Caco-2 (cell line): ENCODE results near the gene OLAH. TPM values are rescaled to one million over a fixed set of nuclear protein-coding genes. Genes with fewer than 3 reads are reported as not detected.

Experiments
- BruUV-seq: library from RNA; stranded (reverse); fragments of 400-500 nt; replicated peaks from 2 replicates; lab custom pipeline; 2021; lab: Mats Ljungman, UMichigan
- CTCF ChIA-PET: fragments of 300-600 bp; sonication (Branson Sonifier 250); formaldehyde crosslinking; loops from one replicate; lab custom pipeline; 2022; ENCODE audit warnings: antibody characterized with exemption; lab: Charles Lee
- POLR2A ChIA-PET: fragments of 300-600 bp; sonication (Branson Sonifier 250); formaldehyde crosslinking; loops from one replicate; lab custom pipeline; 2022; ENCODE audit warnings: antibody characterized with exemption; lab: Charles Lee
- DNase-seq, 2 experiments: peaks; one replicate each; pipeline versions ENCODE4 v3.0.0 to v3.0.0-alpha.2; 2020 to 2022
- H3K27me3 ChIP-seq: replicated peaks from 2 replicates; pipeline ENCODE4 v1.6.0; 2011; ENCODE audit warnings: low read length; ENCODE audit not compliant: control insufficient read depth, insufficient read depth
- H3K36me3 ChIP-seq: 2 replicates; pipeline ENCODE4 v1.5.1; 2011; ENCODE audit warnings: low read length; ENCODE audit not compliant: control insufficient read depth, insufficient read depth
- H3K4me1 ChIP-seq: fragments of 250-450 bp; sonication (Bioruptor Pico); 2 replicates; pipeline ENCODE4 v1.5.1; 2020; ENCODE audit warnings: mild to moderate bottlenecking
- H3K4me3 ChIP-seq: 2 replicates; pipeline ENCODE4 v1.5.1; 2011; ENCODE audit warnings: low read depth, mild to moderate bottlenecking, control low read depth, low read length
- H3K9me3 ChIP-seq: fragments of 250-450 bp; sonication (Bioruptor Pico); 2 replicates; pipeline ENCODE4 v1.5.1; 2020; ENCODE audit warnings: mild to moderate bottlenecking, moderate library complexity
- H3K27ac Mint-ChIP-seq: one replicate; pipeline ENCODE4 v1.8.0; 2022; ENCODE audit warnings: mixed read lengths; ENCODE audit not compliant: unreplicated experiment
- H3K27me3 Mint-ChIP-seq: one replicate; pipeline ENCODE4 v1.8.0; 2022; ENCODE audit warnings: mixed read lengths; ENCODE audit not compliant: insufficient read depth, unreplicated experiment
- H3K36me3 Mint-ChIP-seq: one replicate; pipeline ENCODE4 v1.8.0; 2022; ENCODE audit warnings: mild to moderate bottlenecking, mixed read lengths; ENCODE audit not compliant: insufficient read depth, unreplicated experiment
- H3K4me1 Mint-ChIP-seq: one replicate; pipeline ENCODE4 v1.8.0; 2022; ENCODE audit warnings: low read depth, mixed read lengths; ENCODE audit not compliant: unreplicated experiment
- H3K4me3 Mint-ChIP-seq: one replicate; pipeline ENCODE4 v1.8.0; 2022; ENCODE audit warnings: mild to moderate bottlenecking, moderate library complexity, mixed read lengths; ENCODE audit not compliant: unreplicated experiment
- H3K9me3 Mint-ChIP-seq: one replicate; pipeline ENCODE4 v1.8.0; 2022; ENCODE audit warnings: mixed read lengths; ENCODE audit not compliant: unreplicated experiment
- intact Hi-C: fragments of 100-400 bp; cut with micrococcal nuclease; formaldehyde crosslinking; loops from one replicate; pipeline ENCODE4 v1.10.0; 2022; ENCODE audit not compliant: unreplicated experiment
- total RNA-seq: library from RNA; stranded (reverse); gene quantifications from 2 replicates; pipeline ENCODE4 v1.2.3, GENCODE V29; 2022
- TF ChIP-seq, protein P1 (sequence below), 2 experiments: fragments of 200-600 bp in 1 of 2; IDR thresholded peaks; 1 replicate in 1 of 2; 2 replicates in 1 of 2; pipeline versions ENCODE4 v1.5.1 to v1.8.0; 2011 to 2022; ENCODE audit warnings: antibody characterized with exemption in 1 of 2, control low read depth in 1 of 2, inconsistent platforms in 1 of 2, low read depth in 1 of 2, low read length in 1 of 2, mild to moderate bottlenecking in 1 of 2, moderate library complexity in 1 of 2; ENCODE audit not compliant: insufficient read depth in 1 of 2, severe bottlenecking in 1 of 2, unreplicated experiment in 1 of 2

OLAH gene
- total RNA-seq, 1 experiment from 2014 or later: not detected

DNA sequence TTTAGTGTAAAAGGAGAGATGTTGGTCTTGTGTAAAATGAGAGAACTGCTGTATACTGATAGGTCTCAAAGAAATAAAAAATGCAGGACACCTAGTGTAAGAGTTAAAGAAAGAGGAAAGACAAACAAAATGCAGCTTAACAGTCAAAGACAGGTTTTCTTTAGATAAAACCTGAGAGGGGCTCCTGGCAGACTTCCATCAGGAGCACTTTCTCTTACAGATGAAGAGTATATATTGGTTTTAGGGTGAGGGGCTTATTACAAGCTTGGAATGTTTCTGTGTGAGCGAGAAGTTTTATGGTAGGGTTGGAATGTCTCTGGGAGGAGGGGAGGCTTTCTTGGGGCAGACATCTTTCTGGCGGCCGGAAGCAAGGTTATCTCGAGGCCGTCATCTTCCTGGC lies 28.6 kb downstream of the OLAH start:
- Histone ChIP-seq H3K27me3 (no peaks in the 10 kb centered on the region), H3K36me3 (no peaks in the 10 kb centered on the region), H3K4me3 (no peak overlapping the region), H3K4me1 (no peaks in the 10 kb centered on the region), H3K9me3 (peaks cover 35% of the 10 kb centered on the region)
- no peak for DNase-seq
- TF ChIP-seq, protein P1, sequence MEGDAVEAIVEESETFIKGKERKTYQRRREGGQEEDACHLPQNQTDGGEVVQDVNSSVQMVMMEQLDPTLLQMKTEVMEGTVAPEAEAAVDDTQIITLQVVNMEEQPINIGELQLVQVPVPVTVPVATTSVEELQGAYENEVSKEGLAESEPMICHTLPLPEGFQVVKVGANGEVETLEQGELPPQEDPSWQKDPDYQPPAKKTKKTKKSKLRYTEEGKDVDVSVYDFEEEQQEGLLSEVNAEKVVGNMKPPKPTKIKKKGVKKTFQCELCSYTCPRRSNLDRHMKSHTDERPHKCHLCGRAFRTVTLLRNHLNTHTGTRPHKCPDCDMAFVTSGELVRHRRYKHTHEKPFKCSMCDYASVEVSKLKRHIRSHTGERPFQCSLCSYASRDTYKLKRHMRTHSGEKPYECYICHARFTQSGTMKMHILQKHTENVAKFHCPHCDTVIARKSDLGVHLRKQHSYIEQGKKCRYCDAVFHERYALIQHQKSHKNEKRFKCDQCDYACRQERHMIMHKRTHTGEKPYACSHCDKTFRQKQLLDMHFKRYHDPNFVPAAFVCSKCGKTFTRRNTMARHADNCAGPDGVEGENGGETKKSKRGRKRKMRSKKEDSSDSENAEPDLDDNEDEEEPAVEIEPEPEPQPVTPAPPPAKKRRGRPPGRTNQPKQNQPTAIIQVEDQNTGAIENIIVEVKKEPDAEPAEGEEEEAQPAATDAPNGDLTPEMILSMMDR (IDR thresholded peaks at IDR 0.05; ENCODE audit: insufficient read depth in 1 of 2, low read depth in 1 of 2, low read length in 1 of 2, severe bottlenecking in 1 of 2, unreplicated experiment in 1 of 2): no peak
- CTCF ChIA-PET: no interaction called here
- Mint-ChIP-seq H3K27me3 (no peaks in the 10 kb centered on the region), H3K27ac (no peak overlapping the region), H3K9me3 (peaks cover 8% of the 10 kb centered on the region), H3K36me3 (no peaks in the 10 kb centered on the region), H3K4me1 (no peaks in the 10 kb centered on the region), H3K4me3 (no peak overlapping the region)
- intact Hi-C loops: no loop called here
- no TSS peak for BruUV-seq
- POLR2A ChIA-PET: no interaction called here

DNA sequence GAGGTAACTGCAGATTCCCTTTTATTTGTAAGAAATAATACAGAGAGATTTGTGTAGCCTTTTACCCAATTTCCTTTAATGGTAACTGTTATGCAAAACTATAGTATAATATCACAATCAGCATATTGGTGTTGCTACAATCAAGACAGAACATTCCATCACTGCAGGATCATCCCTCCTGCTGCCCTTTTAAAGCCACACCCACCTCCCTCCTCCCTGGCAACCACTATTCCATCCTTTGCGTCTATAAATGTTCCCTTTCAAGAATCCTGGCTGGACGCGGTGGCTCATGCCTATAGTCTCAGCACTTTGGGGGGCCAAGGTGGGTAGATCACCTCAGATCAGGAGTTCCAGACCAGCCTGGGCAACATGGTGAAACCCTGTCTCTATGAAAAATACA lies 31.7 kb downstream of the OLAH start:
- no peaks in the 10 kb centered on the region for H3K36me3 Mint-ChIP-seq
- H3K9me3 Mint-ChIP-seq: no peaks in the 10 kb centered on the region
- H3K27me3 Mint-ChIP-seq: no peaks in the 10 kb centered on the region
- POLR2A ChIA-PET: no interaction called here
- H3K4me1 Mint-ChIP-seq: no peaks in the 10 kb centered on the region
- no peak for DNase-seq
- H3K4me3 Mint-ChIP-seq: no peak overlapping the region
- Histone ChIP-seq H3K4me1 (no peaks in the 10 kb centered on the region), H3K9me3 (peaks cover 29% of the 10 kb centered on the region), H3K4me3 (no peak overlapping the region), H3K36me3 (no peaks in the 10 kb centered on the region), H3K27me3 (no peaks in the 10 kb centered on the region)
- CTCF ChIA-PET: no interaction called here
- intact Hi-C loops: no loop called here
- no peak overlapping the region for H3K27ac Mint-ChIP-seq
- TF ChIP-seq, protein P1 (IDR thresholded peaks at IDR 0.05; ENCODE audit: insufficient read depth in 1 of 2, low read depth in 1 of 2, low read length in 1 of 2, severe bottlenecking in 1 of 2, unreplicated experiment in 1 of 2): no peak
- no TSS peak for BruUV-seq

DNA sequence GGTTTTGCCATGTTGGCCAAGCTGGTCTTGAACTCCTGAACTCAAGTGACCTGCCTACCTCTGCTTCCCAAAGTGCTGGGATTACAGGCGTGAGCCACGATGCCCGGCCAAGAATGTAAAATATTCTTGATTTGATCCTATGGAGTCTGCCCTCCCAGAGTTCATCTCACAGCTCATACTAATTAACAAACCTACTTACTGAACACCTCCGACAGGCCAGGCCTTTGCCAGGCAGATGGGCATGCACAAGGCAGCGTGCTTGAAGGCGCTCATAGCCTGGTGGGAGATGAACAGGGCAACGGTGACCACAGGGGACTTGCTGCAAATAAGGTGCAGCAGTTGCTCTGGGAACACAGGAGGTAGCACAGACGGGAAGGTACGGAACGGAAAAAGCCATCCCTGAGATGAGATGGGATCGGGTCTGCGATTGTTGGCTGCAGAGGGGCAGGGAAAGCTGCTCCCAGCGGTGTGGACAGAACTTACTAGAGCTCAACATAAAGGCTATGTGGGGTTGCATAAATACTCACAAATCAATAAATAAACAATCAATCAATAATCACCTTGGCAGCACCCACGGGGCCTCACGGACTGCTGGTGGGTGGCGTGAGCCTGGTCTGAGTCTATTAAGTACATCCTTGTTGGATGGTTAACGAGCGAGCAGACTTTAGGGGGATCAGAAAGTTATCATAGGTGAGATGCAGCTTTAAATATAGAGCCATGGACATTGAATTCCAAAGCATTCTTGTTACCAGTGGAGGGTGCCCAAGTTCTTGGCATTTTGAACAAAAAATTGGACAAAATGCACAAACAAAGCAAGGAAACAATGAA lies 40.1 kb downstream of the OLAH start:
- H3K9me3 Mint-ChIP-seq: no peaks in the 10 kb centered on the region
- H3K27ac Mint-ChIP-seq: peak overlapping the region; percentile 42
- no peaks in the 10 kb centered on the region for H3K36me3 Mint-ChIP-seq
- no peaks in the 10 kb centered on the region for H3K27me3 ChIP-seq
- H3K4me1 ChIP-seq: peaks cover 6% of the 10 kb centered on the region
- TF ChIP-seq, protein P1 (IDR thresholded peaks at IDR 0.05; ENCODE audit: insufficient read depth in 1 of 2, low read depth in 1 of 2, low read length in 1 of 2, severe bottlenecking in 1 of 2, unreplicated experiment in 1 of 2): no peak
- POLR2A ChIA-PET: interaction anchor here (0.6 to 1.5 kb wide), 2 partner anchors 123 to 125 kb away, joined by 3 to 6 read pairs; partner anchors contain the start of gene MEIG1
- no peaks in the 10 kb centered on the region for H3K36me3 ChIP-seq
- peak overlapping the region; percentile 35 for H3K4me3 ChIP-seq
- H3K4me3 Mint-ChIP-seq: peak overlapping the region; percentile 71
- no peaks in the 10 kb centered on the region for H3K27me3 Mint-ChIP-seq
- intact Hi-C loops: loop anchor here (5.0 kb wide), 1 partner anchor 82 kb away; no protein-coding TSS in a partner anchor
- no peak for DNase-seq
- H3K4me1 Mint-ChIP-seq: peaks cover 4% of the 10 kb centered on the region
- CTCF ChIA-PET: interaction anchor here (0.5 to 1.2 kb wide), 3 partner anchors 83 to 1415 kb away, joined by 3 to 5 read pairs (median 3); no protein-coding TSS in a partner anchor
- no peaks in the 10 kb centered on the region for H3K9me3 ChIP-seq
- BruUV-seq: no TSS peak
